GM23248 (cell line): Measurements from ENCODE around the gene PDCD1LG2.
"Not testable (repeated sequence)": the region's sequence is repeated elsewhere in the genome, so short reads cannot be mapped to it uniquely, and the experiment has no call there.

ENCODE experiments used
- EZH2 ChIP-seq: fragments of 200-600 bp; sonication (generic); IDR thresholded peaks from 2 replicates; pipeline ENCODE4 v1.6.1; 2018; ENCODE audit warnings: antibody characterized with exemption, mild to moderate bottlenecking; ENCODE audit not compliant: insufficient read depth, poor library complexity, severe bottlenecking
- EZH2phosphoT487 ChIP-seq: fragments of 200-600 bp; sonication (generic); IDR thresholded peaks from 2 replicates; pipeline ENCODE4 v1.6.1; 2018; ENCODE audit warnings: antibody characterized with exemption, moderate library complexity, mild to moderate bottlenecking, low read depth; ENCODE audit not compliant: insufficient read depth

- not testable (repeated sequence) for TF ChIP-seq EZH2phosphoT487, EZH2
Observed at GRCh38 chr9:5464831-5465330, 45.5 kb upstream of the PDCD1LG2 start.
